DND-41 (cell line): Measurements from ENCODE around the gene TBC1D5.

Source experiments
- ATAC-seq: fragments of 200-7000 bp; cut with Tn5 transposase; 3 replicates; pipeline ENCODE4 v1.9.1; 2021; ENCODE audit warnings: low read depth; ENCODE audit not compliant: insufficient read depth
- DNase-seq: peaks from one replicate; pipeline ENCODE4 v3.0.0-alpha.2; 2020
- H2AFZ ChIP-seq: 2 replicates; pipeline ENCODE4 v1.6.0; 2012; ENCODE audit warnings: low read depth, low read length
- H3K27ac ChIP-seq: 2 replicates; pipeline ENCODE4 v1.5.1; 2012; ENCODE audit warnings: low read length, inconsistent platforms
- H3K27me3 ChIP-seq: fragments of 200-600 bp; sonication (generic); 2 replicates; pipeline ENCODE4 v1.6.0; 2012; ENCODE audit warnings: low read length, mild to moderate bottlenecking, inconsistent platforms; ENCODE audit not compliant: insufficient read depth, poor library complexity
- H3K36me3 ChIP-seq: 2 replicates; pipeline ENCODE4 v1.5.1; 2012; ENCODE audit warnings: low read length, inconsistent platforms; ENCODE audit not compliant: insufficient read depth
- H3K4me1 ChIP-seq: 2 replicates; pipeline ENCODE4 v1.5.1; 2012; ENCODE audit warnings: mild to moderate bottlenecking, low read length; ENCODE audit not compliant: insufficient read depth
- H3K4me2 ChIP-seq: 2 replicates; pipeline ENCODE4 v1.6.0; 2012; ENCODE audit warnings: mild to moderate bottlenecking, moderate library complexity, low read length, inconsistent platforms; ENCODE audit not compliant: insufficient read depth
- H3K4me3 ChIP-seq, 2 experiments: fragments of 200-600 bp in 1 of 2; shearing (Covaris generic) in 1 of 2; 2 replicates each; pipeline ENCODE4 v1.5.1; 2012 to 2016; ENCODE audit warnings: inconsistent platforms in 2 of 2, low read length in 2 of 2, mild to moderate bottlenecking in 2 of 2, low read depth in 1 of 2, moderate library complexity in 1 of 2
- H3K79me2 ChIP-seq: 2 replicates; pipeline ENCODE4 v1.6.0; 2012; ENCODE audit warnings: low read length, inconsistent platforms; ENCODE audit not compliant: insufficient read depth
- H3K9ac ChIP-seq: 2 replicates; pipeline ENCODE4 v1.6.0; 2012; ENCODE audit warnings: low read depth, mild to moderate bottlenecking, inconsistent platforms, low read length, moderate library complexity
- H3K9me3 ChIP-seq: 2 replicates; pipeline ENCODE4 v1.5.1; 2012; ENCODE audit warnings: low read length, moderate library complexity, mild to moderate bottlenecking, inconsistent platforms; ENCODE audit not compliant: insufficient read depth, severe bottlenecking
- H4K20me1 ChIP-seq: 2 replicates; pipeline ENCODE4 v1.6.0; 2012; ENCODE audit warnings: low read length; ENCODE audit not compliant: insufficient read depth
- EZH2 ChIP-seq: IDR thresholded peaks from 3 replicates; pipeline ENCODE4 v1.6.1; 2012; ENCODE audit warnings: borderline replicate concordance, low read depth, mild to moderate bottlenecking, moderate library complexity, low read length, inconsistent platforms; ENCODE audit not compliant: severe bottlenecking
- TF ChIP-seq, protein P1 (sequence below): IDR thresholded peaks from 2 replicates; pipeline ENCODE4 v1.5.1; 2012; ENCODE audit warnings: borderline replicate concordance, low read length, moderate library complexity, mild to moderate bottlenecking; ENCODE audit not compliant: poor library complexity, severe bottlenecking; ENCODE audit errors: extremely low read depth

Gene TBC1D5

DNA sequence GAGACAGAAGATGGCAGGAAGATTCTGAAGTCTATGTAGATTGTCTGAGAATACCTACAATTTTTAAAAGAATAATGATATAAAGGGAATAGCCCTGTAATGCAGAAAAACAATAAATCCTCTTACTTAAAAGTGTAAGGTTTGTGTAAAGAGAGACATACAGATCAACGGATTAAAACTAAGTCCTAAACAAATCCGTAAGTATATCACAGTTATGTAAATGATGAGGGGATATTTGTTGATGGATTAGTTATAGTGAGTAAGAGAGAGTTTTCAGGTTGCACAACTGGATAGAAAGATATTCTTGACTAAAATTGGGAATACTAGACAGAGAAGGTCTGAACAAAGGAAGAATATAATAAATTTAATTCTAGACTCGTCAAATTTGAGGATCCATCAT is 179.6 kb downstream of the TBC1D5 start:
- Histone ChIP-seq H3K9ac (no peak overlapping the region), H4K20me1 (no peaks in the 10 kb centered on the region), H3K27ac (no peak overlapping the region), H3K27me3 (no peaks in the 10 kb centered on the region), H2AFZ (no peak overlapping the region), H3K9me3 (no peaks in the 10 kb centered on the region), H3K36me3 (no peaks in the 10 kb centered on the region), H3K4me3 (no peak overlapping the region), H3K4me1 (peaks cover 4% of the 10 kb centered on the region; the same call in 1 of the 2 replicates), H3K4me2 (no peak overlapping the region), H3K79me2 (peaks cover 14% of the 10 kb centered on the region; the same call in 1 of the 2 replicates)
- no peak for TF ChIP-seq EZH2
- TF ChIP-seq, protein P1, sequence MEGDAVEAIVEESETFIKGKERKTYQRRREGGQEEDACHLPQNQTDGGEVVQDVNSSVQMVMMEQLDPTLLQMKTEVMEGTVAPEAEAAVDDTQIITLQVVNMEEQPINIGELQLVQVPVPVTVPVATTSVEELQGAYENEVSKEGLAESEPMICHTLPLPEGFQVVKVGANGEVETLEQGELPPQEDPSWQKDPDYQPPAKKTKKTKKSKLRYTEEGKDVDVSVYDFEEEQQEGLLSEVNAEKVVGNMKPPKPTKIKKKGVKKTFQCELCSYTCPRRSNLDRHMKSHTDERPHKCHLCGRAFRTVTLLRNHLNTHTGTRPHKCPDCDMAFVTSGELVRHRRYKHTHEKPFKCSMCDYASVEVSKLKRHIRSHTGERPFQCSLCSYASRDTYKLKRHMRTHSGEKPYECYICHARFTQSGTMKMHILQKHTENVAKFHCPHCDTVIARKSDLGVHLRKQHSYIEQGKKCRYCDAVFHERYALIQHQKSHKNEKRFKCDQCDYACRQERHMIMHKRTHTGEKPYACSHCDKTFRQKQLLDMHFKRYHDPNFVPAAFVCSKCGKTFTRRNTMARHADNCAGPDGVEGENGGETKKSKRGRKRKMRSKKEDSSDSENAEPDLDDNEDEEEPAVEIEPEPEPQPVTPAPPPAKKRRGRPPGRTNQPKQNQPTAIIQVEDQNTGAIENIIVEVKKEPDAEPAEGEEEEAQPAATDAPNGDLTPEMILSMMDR: no peak
- DNase-seq (no peak), ATAC-seq (no peak)

DNA sequence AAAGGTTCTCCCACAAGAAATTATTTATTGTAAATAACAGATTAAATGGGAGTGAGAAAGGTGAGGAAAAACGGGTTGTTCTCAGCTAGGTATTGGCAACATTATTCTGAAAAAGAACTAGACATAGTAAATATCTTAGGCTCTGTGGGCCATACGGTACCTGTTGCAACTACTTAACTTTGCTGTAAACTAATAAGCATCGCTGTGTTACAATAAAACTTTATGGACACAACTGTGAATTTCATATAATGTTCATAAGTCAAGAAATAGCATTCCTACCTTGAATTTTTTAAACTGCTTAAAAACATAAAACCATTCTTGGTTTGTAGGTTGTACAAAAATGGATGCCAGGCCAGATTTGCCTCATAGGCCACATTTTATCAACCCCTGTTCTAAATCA is 183.9 kb downstream of the TBC1D5 start:
- Histone ChIP-seq H3K79me2 (peaks cover 11% of the 10 kb centered on the region; the same call in 1 of the 2 replicates), H4K20me1 (no peaks in the 10 kb centered on the region), H3K4me3 (no peak overlapping the region), H3K36me3 (no peaks in the 10 kb centered on the region), H3K4me1 (no peaks in the 10 kb centered on the region), H2AFZ (no peak overlapping the region), H3K9ac (no peak overlapping the region), H3K4me2 (no peak overlapping the region), H3K27me3 (no peaks in the 10 kb centered on the region), H3K27ac (no peak overlapping the region), H3K9me3 (no peaks in the 10 kb centered on the region)
- TF ChIP-seq EZH2: no peak
- TF ChIP-seq, protein P1: no peak
- ATAC-seq (no peak), DNase-seq (no peak)

DNA sequence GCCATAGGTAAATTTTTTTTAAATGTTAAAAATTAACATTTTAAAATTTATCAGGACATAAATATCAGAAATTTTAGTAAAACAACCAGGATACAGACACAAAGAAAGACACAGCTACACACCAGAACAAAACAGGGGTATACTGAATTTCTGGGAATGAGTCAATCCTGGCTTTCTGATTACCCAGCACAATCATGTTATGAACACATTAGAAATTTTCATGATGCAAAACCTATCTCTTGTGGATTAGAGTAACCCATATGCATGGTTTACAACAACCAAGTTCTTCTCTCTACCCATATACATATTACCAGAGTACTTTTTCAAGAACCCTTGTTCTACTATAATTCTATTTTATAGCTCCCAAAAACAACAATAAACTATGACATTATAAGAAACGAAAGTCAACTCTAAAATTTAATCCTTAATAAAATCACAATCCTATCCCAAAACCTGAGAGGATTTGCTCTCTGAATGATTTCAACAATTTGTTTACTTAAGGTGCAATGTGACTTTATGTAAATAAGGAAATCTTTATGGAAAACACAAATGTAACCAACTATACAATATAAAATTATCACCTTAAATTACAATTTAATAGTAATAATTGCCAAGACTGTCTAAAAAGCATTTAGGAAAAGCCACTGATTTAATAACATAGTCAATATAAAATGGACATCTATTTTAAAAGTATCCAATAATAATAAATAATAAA is 184.5 kb downstream of the TBC1D5 start:
- Histone ChIP-seq H3K4me2 (no peak overlapping the region), H3K4me1 (no peaks in the 10 kb centered on the region), H2AFZ (no peak overlapping the region), H3K9me3 (no peaks in the 10 kb centered on the region), H3K36me3 (no peaks in the 10 kb centered on the region), H3K27ac (no peak overlapping the region), H3K9ac (no peak overlapping the region), H3K4me3 (no peak overlapping the region), H4K20me1 (no peaks in the 10 kb centered on the region), H3K27me3 (no peaks in the 10 kb centered on the region), H3K79me2 (peaks cover 11% of the 10 kb centered on the region; the same call in 1 of the 2 replicates)
- DNase-seq: no peak
- TF ChIP-seq, protein P1: no peak
- TF ChIP-seq EZH2: no peak
- no peak for ATAC-seq
